Kasumi-1 (cell line): ENCODE results near the gene BRD4.

ENCODE experiments used
- DNase-seq, 2 experiments: peaks; one replicate each; lab custom pipeline; 2025; lab: John Stamatoyannopoulos, UW

The BRD4 gene

DNA sequence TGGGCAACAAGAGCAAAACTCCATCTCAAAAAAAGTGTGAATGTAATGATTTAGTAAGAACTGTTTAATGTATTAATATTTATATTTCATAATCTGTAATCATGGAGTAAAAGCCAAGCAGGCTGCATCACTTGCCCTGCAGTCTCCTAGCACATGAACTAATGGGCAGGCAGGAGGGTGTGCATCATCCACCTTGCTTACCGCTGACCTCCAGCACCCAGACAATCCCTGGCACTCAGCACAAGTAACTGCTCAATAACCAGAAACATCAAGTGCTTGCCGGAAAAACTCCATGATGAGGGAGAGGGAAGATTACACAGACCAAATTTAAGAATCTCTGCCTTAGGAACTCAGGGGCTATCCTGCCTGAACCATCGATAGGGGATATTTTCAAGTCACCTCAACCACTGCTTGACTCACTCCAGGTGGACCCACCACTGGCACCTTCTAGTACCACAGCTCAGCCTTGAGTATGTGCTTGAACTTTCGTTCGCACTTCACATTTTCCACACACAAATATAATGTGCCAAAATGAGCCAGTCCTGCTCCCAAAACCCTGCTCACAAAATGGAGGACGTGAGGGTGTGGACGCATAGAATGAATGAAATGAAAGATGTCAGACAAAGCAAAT lies 18.6 kb downstream of the BRD4 start:
- no peak for DNase-seq

DNA sequence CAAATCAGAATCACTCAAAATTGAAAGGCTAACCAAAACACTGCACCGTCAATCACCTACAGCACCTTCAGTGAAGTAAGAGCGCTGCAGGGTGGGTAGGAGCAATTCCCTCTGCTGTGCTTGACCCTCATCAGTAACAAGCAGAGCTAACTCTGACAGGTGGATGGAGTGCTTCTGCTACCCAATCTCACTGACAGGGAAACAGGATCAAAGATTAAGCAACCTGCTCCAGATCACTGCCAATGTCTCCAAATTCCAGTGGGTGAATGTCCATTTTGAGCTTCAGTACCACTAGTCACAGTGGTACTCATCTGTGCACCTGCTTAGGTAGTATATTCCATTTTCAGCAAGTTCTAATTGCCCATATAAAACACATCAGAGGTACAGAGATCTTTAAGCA lies 25.2 kb downstream of the BRD4 start:
- no peak for DNase-seq

DNA sequence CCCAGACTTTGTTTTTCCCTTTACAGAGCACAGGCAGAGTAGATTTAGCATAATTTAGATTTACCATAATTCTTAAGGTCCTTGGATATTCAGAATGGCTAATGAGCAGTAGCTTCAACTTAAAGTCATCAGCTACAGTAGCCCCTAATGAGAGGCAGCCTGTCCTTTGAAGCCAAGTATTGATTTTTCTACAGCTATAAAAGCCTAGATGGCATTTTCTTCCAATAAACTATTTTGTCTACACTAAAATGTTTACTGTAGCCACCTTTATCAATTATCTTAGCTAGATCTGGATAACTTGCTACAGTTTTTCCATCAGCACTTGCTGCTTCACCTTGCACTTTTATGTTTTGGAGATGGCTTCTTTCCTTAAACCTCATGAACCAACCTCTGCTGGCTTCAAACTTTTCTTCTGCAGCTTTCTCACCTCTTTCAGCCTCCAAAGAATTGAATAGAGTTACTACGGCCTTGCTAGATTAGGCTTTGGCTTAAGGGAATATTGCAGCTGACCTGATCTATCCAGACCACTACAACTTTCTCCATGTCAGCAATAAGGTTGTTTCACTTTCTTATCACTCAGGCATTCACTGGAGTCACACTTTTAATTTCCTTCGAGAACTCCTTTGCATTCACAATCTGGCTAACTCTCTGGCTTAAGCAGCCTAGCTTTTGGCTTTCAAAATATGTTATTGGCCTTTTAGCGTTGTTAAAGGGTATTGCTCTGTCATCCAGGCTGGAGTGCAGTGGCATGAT lies 26.6 kb downstream of the BRD4 start:
- DNase-seq, result no peak

DNA sequence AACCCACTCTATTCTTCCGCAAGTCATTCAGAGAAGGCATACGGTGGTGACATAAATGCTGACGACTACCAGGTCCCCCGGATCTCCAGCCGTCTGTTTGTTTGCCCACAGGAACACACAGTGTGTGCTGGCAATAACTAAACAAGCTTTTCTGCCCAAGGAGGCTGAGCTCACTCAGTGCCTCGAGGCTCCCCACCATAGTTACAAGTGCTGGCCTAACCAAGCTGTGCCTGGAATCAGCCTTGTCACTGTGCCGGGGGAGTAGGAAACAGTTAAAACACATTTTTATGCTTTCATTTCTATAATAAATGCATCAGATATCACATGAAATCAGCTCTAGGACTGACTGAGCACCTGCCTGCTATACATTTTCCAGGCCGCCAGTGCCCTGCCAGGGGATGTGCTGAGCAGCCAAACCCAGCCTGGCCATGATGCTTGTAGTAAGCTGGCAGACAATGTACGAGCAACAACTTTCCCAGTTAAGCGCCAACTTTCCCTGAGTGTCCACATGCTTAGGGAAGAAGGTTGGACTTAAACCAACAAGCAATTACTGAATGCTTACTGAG lies 28.1 kb downstream of the BRD4 start:
- DNase-seq, result no peak

DNA sequence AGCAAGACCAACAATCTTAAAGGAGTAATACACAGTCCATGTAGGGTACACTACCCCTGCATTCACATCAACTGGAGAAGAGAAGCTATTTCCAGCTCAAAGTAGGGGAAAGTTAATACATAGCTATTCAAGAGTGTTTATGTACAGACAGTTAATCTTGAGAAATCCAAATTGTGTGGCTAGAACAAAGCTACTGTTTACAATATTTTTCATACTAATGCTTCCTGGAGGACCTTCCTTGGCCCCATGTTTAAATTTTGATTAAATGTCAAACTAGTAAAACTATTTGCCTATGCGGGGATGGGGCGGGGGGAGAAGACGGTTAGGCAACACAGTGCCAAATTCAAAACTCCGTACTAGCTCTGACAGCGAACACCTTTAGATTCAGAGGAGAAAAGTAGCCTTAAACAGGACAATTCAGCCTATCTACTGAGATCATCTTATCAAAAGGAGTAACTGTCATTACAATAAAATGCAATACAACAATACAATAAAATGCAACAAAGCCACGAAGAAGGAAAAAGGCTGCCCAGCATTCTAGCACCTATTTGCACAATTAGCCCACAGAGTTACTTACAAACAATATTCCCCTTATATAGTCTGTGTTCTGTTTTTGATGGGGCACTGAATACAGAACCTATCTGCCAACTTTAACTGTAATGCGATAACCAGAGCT lies 29.1 kb downstream of the BRD4 start:
- DNase-seq, result no peak

DNA sequence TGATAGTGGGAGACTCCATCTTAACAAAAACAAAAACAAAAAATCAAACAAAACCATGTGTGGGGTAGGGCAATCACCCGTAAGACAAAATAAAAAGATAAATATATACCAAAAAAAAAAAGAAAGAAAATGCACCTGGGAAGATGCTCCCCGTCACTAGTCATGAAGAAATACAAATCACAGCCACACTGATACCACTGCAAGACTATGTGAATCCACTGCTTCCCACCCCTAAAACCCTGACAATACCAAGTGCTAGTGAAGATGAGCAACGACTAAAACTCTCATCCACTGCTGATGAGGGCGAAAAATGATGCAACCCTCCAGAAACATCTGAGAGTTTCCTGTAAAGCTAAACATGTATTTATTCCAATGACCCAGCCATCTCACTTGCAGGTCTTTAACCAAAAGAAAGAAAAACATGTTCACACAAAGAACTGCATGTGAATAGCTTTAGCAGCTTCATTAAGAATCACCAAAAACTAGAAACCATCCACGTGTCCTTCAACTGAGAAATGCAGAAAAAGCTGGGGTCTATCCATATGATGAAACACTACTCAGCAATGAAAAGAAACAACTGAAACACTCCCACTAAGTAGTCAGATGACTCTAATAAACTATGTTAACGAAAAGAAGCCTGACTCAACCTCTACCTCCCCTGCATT lies 31.7 kb downstream of the BRD4 start:
- DNase-seq, result no peak

DNA sequence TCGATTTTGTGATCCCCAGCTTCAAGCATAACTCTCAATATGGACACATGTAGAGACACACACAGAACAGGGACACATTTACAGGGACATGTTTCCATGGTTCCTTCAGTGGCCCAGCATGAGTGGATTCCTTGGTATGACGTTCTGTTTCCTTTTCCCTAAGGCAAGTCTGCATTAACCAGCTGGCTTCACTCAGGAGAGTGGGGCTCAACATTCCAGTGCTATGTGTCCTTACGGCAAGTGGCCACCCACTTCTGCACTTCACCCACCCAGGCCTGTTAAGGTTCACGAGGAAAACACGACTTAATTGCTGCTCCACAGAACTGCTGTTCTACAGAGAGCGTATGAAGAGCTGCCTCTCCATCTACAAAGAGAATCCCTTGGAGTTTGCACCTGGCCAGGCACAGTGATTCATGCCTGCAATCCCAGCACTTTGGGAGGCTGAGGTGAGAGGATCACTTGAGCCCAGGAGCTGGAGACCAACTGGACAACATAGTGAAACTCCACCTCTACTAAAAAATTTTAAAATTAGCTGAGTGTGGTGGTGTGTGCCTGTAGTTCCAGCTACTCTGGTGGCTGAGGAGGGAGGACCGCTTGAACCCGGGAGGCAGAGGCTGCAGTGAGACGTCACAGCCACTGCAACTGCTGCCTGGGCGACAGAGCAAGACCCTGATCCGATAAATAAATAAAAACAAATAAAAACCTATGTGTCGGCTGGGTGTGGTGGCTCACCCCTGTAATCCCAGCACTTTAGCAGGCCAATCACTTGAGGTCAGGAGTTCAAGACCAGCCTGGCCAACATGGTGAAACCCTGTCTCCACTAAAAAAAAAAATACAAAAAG lies 32.5 kb downstream of the BRD4 start:
- DNase-seq, result no peak

DNA sequence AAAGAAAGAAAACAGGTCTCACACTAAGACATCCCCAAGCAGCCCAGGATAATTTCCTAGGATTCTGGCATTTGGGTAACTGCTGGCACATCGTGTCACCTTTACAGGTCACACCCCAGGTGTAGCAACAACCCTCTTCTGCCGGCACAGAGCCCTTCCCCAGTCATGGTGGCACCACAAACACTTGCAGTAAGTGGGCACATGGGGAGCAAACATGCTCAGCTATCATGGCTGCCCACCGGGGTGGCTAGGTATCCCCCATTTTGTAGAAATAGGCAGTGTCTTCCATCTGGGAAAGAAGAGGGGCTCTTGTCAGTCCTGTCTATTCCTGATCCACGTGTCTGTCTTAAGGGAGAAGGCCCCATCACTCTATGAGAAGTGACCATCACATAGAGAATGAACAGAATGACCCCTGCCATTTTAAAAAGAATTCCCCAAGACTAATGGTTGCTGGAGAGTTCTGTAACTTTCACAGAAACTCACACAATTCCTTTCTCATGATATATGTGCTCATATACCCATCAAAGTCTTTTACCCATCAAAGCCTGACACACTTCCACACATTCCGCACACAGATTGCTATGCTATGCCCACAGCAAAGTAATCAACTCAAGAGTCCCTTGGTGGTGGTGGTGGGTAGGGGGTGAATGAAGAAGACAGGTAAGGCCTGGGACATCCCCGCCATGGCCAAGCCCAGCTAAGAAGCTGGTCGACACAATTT lies 33.3 kb downstream of the BRD4 start:
- no peak for DNase-seq

DNA sequence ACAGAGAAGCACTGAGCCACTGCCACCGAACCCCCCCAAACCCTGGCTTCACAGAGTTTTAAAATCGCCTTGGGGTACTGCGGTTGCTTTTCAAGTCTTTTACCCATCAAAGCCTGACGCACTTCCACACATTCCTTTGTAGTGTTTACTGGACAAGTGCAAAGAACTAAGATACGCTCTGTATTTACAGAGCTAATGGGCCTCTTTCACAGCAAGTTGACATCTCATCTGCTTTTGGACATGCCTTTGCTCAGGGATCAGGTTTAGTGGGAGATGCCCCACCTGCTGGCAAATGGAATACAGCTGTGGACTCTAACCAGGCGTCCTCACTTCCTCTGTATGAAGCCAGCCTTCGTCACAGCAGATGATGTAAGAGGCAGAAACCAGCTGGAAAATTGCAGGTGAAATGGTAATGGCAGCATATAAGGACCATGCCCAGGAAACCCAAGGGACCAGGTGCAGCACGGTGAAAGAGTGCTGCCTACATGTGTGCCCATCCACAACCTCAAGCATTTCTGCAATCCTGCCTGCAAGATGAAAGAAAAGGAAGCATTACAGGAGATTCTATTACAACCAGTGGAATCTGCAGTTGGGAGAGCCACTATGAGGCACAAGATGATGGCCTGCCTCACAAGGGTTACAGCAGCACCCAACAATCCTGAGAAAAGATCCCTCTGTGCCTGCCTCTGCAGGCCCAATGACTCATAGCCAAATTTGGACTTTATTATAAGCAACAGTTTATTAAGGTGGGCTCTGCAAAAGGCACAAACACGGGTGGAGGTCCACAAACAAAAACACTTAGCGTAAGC lies 34.7 kb downstream of the BRD4 start:
- no peak for DNase-seq

DNA sequence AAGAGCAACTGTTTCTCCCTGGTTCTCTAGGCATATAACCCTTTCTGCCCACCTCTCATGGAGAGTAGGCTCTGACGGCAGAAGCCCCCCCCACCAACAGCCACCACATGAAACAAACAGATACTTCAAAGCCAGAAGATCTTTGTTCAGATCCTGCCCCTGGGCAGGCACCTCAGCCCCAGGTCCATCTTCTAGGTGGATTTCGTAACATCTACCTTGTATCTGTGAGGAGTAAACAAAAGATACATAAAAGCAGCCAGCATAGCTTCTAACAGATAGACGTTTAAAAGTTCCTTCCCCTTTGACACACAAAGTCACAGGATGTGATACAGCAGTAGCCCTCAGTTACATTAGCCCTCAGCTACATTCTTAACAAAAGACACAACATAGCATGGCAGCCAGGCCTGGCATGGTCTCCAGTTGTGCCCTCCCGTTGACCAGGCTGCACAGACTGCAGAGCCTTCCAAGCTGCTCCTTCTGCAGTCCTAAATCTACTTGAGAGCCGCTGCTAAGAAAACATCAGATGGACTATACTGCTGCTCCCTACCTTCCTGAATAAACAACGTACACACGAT lies 35.4 kb downstream of the BRD4 start:
- no peak for DNase-seq

DNA sequence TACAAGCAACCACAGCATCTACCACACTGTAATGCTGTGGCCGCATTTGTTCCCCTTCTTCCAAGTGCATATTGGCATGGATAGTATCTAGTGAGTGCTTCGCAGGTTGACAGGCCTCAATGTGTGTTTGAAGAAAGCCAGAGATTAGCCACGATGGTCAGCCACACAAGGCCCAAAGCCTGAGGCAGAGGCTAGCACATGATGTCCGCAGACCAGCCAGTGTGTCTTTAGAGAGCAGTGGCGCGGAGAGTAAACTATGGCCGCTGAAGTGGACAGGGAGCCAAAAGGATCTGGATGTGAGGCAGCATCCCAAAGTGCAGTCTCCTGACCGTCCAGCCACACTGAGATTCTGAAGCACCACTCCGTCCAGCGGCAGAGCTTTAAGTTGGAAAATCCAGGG lies 36.0 kb downstream of the BRD4 start:
- no peak for DNase-seq

DNA sequence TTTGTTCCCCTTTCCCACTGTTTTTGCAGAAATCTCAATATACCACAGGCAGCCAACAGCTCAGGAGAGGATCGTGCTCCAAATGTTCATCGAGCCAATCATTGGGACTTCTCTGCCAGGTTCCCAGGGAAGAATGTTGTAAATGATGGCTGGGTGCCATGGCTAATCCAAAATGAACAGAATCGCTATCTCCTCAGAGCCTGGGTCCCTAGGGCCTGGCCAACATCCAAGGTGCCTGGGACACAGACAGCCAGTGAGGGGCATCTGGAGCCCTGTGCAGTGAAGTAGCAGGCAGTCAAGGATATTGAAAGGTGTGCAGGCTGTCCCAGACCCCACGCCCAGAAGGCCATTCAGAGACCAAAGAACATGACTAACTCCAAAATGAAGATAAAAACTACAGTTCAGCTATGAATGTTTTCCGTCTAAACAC lies 37.8 kb downstream of the BRD4 start:
- no peak for DNase-seq

DNA sequence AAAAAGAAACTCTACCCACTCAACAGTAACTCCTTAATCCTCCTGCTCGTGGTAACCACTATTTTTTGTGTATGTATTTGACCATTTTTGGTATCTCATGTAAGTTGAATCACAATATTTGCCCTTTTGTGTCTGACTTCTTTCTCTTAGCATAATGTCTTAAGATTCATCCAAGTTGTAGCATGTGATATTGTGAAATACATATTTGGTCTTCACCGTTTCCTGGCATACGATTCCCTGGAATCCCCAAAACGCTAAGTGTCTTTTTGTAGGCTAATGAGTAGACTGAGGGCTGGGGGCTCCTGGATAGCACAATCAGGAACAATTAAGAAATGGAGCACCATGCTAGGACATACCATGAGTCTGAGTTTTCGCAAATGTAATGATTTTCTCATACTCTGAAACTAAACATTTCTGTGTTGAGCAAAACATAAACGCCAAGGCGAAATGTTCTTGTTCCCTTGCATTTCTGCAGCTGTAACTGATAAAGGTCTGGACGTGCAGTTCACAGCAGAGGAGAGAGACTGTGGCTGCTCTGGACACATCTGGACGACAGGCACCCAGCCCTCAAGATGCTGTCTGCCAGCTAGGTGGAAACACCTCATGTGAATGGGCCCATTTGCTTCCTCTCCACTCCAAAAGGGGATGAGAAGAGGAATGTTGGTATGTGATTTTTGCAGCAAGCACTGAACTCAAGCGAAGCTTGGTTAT lies 38.4 kb downstream of the BRD4 start:
- DNase-seq, result no peak

DNA sequence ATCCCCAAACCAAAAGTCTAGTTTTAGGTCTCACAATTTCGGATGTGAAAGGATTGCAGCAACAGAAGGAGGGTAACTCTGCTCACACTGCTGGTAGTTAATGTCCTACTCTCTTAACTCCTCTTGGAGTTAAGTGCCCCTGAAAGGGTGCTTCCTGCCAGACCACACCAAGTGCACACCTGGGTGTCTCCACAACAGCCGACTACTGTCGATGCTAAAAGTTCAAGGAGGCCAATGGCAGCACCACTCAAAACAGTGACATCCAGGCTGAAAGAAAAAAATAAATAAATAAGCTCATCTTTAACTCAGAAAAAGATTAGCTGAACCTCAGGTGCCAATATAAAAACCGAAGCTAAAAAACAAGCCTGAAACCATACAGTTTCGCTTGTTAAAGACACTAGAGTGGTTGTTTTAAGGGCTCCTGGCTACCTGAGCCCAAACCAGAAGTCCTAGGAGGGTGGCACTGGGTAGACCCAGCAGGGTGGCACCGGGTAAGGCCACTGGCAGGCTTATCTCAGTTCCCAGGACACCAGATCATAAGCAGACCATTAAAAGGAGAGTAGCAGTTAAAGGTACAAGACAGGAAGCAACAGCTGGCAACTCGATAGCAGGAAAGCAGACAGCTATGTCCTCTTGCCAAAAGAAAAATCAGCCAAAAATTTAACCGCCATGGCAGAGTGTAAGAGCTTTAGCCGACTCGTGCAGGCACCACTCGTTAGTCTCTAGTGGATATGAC lies 39.3 kb downstream of the BRD4 start:
- DNase-seq, result no peak

DNA sequence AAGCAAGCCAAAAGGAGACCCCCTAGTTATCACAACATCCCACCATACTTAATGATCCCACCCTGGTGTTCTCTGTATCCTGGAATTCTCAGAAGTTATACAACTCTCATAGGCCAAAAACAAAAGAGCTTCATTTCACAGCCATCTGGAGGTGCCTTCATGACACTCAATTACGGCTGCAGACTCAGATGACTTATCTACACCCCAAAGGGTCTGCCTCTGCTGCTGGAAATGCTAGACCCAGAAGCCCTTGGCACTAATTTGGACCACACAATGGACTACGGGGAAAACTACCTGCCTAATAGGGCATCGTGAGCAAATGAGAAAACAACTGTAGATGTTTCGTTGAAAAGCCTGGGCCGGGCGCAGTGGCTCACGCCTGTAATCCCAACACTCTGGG lies 40.2 kb downstream of the BRD4 start:
- DNase-seq, result no peak

DNA sequence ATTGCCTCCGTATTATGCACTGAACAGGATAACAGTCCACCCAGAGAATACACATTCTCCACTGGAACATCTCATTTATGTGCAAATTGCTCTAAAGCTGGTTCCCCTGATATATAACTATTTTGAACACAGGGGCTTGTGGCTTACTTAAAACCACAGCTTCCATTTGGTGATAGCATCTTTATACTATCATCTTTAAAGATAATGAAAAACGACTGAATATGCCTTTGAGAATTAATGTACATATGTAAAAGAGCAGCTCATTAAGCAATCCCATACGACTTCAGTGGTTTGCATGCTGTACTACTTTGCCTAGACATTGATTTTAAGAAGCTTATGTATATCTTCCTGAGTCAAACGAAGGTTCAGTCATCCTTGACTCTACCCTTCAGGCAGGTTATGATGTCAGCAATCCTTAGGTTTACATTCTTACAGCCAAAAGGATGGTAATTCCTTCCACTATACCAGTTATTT lies 40.8 kb downstream of the BRD4 start:
- DNase-seq, result no peak

DNA sequence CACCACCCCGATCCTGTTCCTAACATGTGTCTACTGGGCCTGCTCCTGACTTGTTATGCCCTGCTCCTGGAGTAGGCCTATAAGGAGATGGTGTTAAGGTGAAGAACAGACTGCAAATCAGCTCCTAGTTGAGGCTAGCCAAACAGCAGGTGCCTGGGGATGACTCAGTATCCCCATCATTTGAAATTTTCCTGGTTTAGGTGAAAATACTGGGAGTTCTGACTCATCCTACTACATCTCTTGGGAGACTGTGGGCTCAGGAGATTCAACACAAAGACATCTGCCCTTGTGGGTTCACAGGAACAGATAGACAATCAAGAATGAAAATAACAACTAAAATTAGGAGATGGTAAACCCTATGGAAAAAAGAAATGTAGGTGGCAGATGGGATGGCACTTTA lies 41.2 kb downstream of the BRD4 start:
- DNase-seq, result no peak

DNA sequence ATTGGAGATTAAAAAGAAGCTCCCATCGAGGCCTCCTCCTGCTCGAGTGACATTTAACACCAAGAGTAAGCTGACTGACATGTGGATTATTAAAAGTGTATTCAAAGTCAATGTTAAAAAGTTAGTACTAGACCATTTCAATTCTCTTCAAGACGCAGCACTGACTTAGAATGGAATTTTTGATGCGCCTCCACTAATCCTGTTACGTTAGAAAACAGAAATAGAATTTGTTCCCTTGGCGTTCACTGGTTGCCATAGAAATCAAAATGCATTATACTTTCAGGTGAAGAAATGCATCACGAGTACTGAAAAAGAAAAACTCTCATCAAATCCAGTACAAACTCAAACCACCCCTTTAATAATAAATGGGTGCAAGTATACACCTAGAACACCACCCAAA lies 42.2 kb downstream of the BRD4 start:
- no peak for DNase-seq
